Measurements from ENCODE around the gene SMIM9.
"Not testable (repeated sequence)": the region's sequence is repeated elsewhere in the genome, so short reads cannot be mapped to it uniquely, and the experiment has no call there.

The SMIM9 gene

GRCh38 chrX:154824638-154825037 is 9.8 kb downstream of the SMIM9 start:
- no peak for DNase-seq (ENCODE audit: low spot score)
- no peaks in the 10 kb centered on the region for H3K9me3 Mint-ChIP-seq
- no peak overlapping the region for H3K4me3 Mint-ChIP-seq
- H3K27me3 Mint-ChIP-seq (ENCODE audit: low read depth): peaks cover 3% of the 10 kb centered on the region
- peaks cover 16% of the 10 kb centered on the region for H3K4me1 Mint-ChIP-seq (ENCODE audit: low read depth)
- no peaks in the 10 kb centered on the region for H3K36me3 Mint-ChIP-seq (ENCODE audit: low read depth)
- H3K27ac Mint-ChIP-seq: no peak overlapping the region

DNA sequence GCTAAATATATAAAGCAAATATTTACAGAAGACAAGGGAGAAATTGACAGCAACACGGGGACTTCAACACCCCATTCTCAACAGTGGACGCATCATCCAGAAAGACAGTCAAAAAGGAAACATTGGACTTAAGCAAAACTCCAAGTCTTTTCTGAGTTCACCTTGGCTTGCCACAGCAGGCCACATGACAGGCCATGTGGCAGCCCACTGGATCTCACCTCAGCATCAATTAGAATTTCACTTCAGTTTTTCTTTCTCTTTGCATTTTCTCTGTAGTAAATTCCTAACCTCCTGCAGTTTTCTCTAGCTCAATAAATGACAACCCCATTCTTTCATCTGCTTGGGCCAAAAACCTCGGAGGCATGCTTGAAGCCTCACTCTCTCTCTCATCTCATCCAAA is 12.4 kb downstream of the SMIM9 start:
- Mint-ChIP-seq H3K27me3 (ENCODE audit: low read depth) (peaks cover 5% of the 10 kb centered on the region), H3K9me3 (no peaks in the 10 kb centered on the region), H3K4me1 (ENCODE audit: low read depth) (no peaks in the 10 kb centered on the region)

DNA sequence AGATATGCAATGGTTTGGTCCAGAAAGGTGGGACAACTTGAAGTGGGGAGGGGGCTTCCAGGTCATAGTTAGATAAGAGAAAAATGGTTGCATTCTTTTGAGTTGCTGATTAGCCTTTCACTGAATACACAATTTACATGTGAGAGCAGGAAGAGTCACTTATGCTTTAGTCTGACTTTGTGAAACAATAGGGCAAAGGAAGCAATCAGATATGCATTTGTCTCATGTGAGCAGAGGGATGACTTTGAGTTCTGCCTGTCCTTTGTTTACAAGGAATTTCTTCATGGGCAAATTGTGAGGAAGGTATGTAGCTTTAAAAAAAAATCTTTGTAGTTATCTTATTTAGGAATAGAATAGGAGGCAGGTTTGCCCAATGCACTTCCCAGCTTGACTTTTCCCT is 12.9 kb downstream of the SMIM9 start:
- Mint-ChIP-seq H3K36me3 (ENCODE audit: low read depth) (no peaks in the 10 kb centered on the region), H3K27ac (no peak overlapping the region), H3K4me3 (no peak overlapping the region), H3K4me1 (ENCODE audit: low read depth) (no peaks in the 10 kb centered on the region), H3K27me3 (ENCODE audit: low read depth) (peaks cover 5% of the 10 kb centered on the region), H3K9me3 (no peaks in the 10 kb centered on the region)
- no peak for DNase-seq (ENCODE audit: low spot score)

More for the DNA sequence above, 12.4 kb downstream of the SMIM9 start:
- DNase-seq (ENCODE audit: low spot score): no peak
- Mint-ChIP-seq H3K4me3 (no peak overlapping the region), H3K36me3 (ENCODE audit: low read depth) (no peaks in the 10 kb centered on the region), H3K27ac (no peak overlapping the region)

- peaks cover 7% of the 10 kb centered on the region for H3K27me3 Mint-ChIP-seq (ENCODE audit: low read depth)
- H3K27ac Mint-ChIP-seq: no peak overlapping the region
- H3K4me1 Mint-ChIP-seq (ENCODE audit: low read depth): no peaks in the 10 kb centered on the region
- no peak overlapping the region for H3K4me3 Mint-ChIP-seq
- H3K9me3 Mint-ChIP-seq: no peaks in the 10 kb centered on the region
- no peak for DNase-seq (ENCODE audit: low spot score)
- no peaks in the 10 kb centered on the region for H3K36me3 Mint-ChIP-seq (ENCODE audit: low read depth)
Measured at GRCh38 chrX:154819771-154820341, 14.6 kb downstream of the SMIM9 start.

- Mint-ChIP-seq H3K27ac (no peak overlapping the region), H3K4me1 (ENCODE audit: low read depth) (no peaks in the 10 kb centered on the region), H3K4me3 (no peak overlapping the region), H3K9me3 (no peaks in the 10 kb centered on the region), H3K27me3 (ENCODE audit: low read depth) (peaks cover 7% of the 10 kb centered on the region), H3K36me3 (ENCODE audit: low read depth) (no peaks in the 10 kb centered on the region)
- DNase-seq (ENCODE audit: low spot score): no peak
Measured at GRCh38 chrX:154818916-154819770, 15.3 kb downstream of the SMIM9 start.

- not testable (repeated sequence) for H3K36me3 Mint-ChIP-seq (ENCODE audit: low read depth); H3K4me3 Mint-ChIP-seq; H3K9me3 Mint-ChIP-seq; H3K27ac Mint-ChIP-seq; H3K4me1 Mint-ChIP-seq (ENCODE audit: low read depth); DNase-seq (ENCODE audit: low spot score)
- H3K27me3 Mint-ChIP-seq (ENCODE audit: low read depth): peaks cover 12% of the 10 kb centered on the region
Measured at GRCh38 chrX:154817048-154817618, 17.3 kb downstream of the SMIM9 start.

DNA sequence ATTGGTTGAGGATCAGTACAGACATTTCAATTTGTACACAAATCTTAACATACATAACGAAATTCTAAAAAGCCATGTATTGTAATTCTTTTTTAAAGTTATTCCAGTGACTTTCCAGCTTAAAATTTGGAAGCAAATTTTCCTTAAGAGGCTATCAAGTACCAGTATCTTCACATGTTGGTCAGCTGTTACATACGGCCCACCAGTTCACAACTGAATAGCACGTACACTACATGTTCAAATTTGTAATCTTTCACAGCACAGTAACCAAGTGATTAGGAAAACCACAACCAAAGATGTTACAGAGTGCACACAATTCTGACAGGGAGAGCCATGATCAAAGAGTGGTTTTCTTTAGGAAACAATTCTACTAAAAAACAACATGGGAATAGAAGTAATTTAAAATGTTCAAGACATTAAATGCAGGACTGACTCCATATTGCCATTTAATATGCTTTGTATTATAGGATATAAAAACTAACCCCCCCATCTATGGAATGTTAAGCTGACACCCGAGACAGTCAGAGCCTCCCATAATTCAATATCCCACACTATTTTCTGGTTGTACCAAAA is 18.1 kb downstream of the SMIM9 start:
- not testable (repeated sequence) for H3K36me3 Mint-ChIP-seq (ENCODE audit: low read depth); H3K27ac Mint-ChIP-seq; DNase-seq (ENCODE audit: low spot score); H3K4me3 Mint-ChIP-seq; H3K4me1 Mint-ChIP-seq (ENCODE audit: low read depth); H3K9me3 Mint-ChIP-seq
- peaks cover 10% of the 10 kb centered on the region for H3K27me3 Mint-ChIP-seq (ENCODE audit: low read depth)

GRCh38 chrX:154815274-154815818 is 19.1 kb downstream of the SMIM9 start:
- H3K4me3 Mint-ChIP-seq: no peak overlapping the region
- H3K27ac Mint-ChIP-seq: no peak overlapping the region
- H3K27me3 Mint-ChIP-seq (ENCODE audit: low read depth): peaks cover 9% of the 10 kb centered on the region
- no peak for DNase-seq (ENCODE audit: low spot score)
- H3K36me3 Mint-ChIP-seq (ENCODE audit: low read depth): no peaks in the 10 kb centered on the region
- no peaks in the 10 kb centered on the region for H3K9me3 Mint-ChIP-seq
- peaks cover 6% of the 10 kb centered on the region for H3K4me1 Mint-ChIP-seq (ENCODE audit: low read depth)

- Mint-ChIP-seq H3K4me1 (ENCODE audit: low read depth) (peaks cover 6% of the 10 kb centered on the region), H3K9me3 (no peaks in the 10 kb centered on the region), H3K27ac (no peak overlapping the region), H3K4me3 (no peak overlapping the region), H3K27me3 (ENCODE audit: low read depth) (peaks cover 9% of the 10 kb centered on the region), H3K36me3 (ENCODE audit: low read depth) (no peaks in the 10 kb centered on the region)
- no peak for DNase-seq (ENCODE audit: low spot score)
Measured at GRCh38 chrX:154813801-154814200, 20.7 kb downstream of the SMIM9 start.

DNA sequence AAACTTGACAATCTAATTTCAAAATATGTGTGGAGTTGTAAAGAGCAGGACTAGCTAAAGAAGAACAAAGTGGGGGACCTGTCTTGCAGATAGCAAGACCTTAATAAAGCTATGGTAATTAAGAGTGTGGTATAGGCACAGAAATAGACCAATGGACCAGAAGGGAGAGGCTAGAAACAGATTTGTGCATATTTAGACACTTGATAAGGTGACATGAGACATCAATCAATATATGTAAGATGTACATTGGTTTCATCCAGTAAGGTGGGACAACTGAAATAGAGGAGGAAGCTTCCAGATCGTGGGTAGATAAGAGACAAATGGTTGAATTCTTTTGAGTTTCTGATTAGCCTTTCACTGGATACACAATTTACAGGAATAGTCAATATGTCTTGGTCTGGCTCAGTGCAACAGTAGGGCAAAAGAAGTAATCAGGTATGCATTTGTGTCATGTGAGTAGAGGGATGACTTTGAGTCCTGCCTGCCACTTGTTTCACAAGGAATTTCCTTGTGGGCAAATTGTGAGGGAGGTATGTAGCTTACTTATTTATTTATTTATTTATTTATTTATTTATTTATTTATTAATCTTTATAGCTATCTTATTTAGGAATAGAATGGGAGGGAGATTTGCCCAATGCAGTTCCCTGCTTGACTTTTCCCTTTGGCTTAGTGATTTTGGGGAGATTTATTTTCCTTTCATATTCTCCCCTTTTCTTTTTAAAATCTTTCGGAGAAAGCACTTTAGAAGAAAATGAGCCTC is 21.9 kb downstream of the SMIM9 start:
- Mint-ChIP-seq H3K9me3 (peaks cover 8% of the 10 kb centered on the region), H3K4me3 (no peak overlapping the region), H3K4me1 (ENCODE audit: low read depth) (peaks cover 6% of the 10 kb centered on the region), H3K36me3 (ENCODE audit: low read depth) (peaks cover 1% of the 10 kb centered on the region), H3K27ac (no peak overlapping the region), H3K27me3 (ENCODE audit: low read depth) (peaks cover 9% of the 10 kb centered on the region)
- DNase-seq (ENCODE audit: low spot score): no peak

DNA sequence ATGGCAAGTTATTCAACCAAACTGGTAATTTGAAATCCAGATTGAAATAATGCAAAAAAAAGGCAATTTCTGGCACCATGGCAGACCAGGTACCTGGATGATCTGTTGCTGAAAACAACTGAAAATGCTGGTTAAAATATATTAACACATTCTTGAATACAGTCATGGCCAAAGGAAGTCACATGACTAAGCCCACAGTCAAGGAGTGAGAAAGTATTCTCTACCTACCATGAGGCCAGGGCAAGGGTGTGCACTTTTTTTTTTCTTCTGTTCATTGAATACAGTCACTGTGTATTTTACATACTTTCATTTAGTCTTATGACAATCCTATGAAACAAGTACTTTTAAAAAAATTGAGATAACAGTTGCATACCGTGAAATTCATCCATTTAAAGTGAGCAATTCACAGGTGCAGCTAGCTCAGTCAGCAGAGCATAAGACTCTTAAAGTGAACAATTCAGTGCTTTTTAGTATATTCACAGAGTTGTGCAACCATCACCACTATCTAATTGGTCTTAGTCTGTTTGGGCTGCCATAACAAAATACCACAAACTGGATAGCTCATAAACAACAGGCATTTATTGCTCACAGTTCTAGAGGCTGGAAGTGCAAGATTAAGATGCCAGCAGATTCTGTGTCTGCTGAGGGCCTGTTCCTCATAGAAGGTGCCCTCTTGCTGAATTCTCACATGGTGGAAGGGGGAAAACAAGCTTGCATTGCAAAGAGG is 24.4 kb downstream of the SMIM9 start:
- peaks cover 4% of the 10 kb centered on the region for H3K36me3 Mint-ChIP-seq (ENCODE audit: low read depth)
- no peak for DNase-seq (ENCODE audit: low spot score)

DNA sequence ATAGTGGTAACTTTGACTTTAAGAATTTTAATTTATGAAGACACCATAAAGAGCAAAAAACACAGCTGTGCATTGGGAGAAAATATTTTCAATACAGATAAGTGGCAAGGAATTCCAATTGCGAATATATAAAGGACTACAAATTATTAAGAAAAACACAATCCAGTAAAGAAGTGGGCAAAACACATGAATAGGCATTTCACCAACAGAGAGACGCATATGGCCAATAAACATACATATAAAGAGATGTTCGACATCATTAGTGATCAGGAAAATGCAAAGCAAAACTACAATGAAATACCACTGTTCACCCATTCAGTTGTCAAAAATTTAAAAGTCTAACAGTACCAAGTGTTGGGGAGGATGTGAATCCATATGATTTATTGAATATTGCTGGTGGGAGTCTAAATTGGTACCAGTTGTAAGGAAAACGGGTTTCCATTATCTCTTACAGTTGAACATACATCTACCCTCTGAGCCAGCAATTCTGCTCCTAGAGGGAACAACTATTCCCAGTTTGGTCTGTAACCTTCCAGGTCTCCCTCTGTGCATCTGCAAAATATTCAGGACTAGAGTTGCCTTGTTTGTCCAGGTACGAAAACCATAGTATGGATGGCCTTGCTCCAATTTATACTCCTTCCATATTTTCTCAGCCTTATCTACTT is 27.5 kb downstream of the SMIM9 start:
- H3K27ac Mint-ChIP-seq: no peak overlapping the region
- H3K36me3 Mint-ChIP-seq (ENCODE audit: low read depth): peaks cover 4% of the 10 kb centered on the region
- DNase-seq (ENCODE audit: low spot score): no peak
- H3K9me3 Mint-ChIP-seq: peaks cover 11% of the 10 kb centered on the region
- no peaks in the 10 kb centered on the region for H3K27me3 Mint-ChIP-seq (ENCODE audit: low read depth)
- H3K4me3 Mint-ChIP-seq: no peak overlapping the region
- H3K4me1 Mint-ChIP-seq (ENCODE audit: low read depth): peaks cover 22% of the 10 kb centered on the region

More for the DNA sequence above, 24.4 kb downstream of the SMIM9 start:
- Mint-ChIP-seq H3K27me3 (ENCODE audit: low read depth) (peaks cover 5% of the 10 kb centered on the region), H3K4me1 (ENCODE audit: low read depth) (peaks cover 10% of the 10 kb centered on the region), H3K4me3 (no peak overlapping the region), H3K27ac (no peak overlapping the region), H3K9me3 (peaks cover 11% of the 10 kb centered on the region)

All from T-helper 2 cell treated with Interferon-gamma antibody and Interleukin-4, amounts not matched to agents 5 μg/mL and 100 μg/mL, for 36 hours (primary cell).